GM18526 (cell line): ENCODE measurements around the gene KCNQ5.

Source experiments
- POLR2A ChIP-seq: IDR thresholded peaks from 3 replicates; pipeline ENCODE4 v1.6.1; 2011; ENCODE audit not compliant: insufficient read length; ENCODE audit errors: extremely low read depth

The KCNQ5 gene

DNA sequence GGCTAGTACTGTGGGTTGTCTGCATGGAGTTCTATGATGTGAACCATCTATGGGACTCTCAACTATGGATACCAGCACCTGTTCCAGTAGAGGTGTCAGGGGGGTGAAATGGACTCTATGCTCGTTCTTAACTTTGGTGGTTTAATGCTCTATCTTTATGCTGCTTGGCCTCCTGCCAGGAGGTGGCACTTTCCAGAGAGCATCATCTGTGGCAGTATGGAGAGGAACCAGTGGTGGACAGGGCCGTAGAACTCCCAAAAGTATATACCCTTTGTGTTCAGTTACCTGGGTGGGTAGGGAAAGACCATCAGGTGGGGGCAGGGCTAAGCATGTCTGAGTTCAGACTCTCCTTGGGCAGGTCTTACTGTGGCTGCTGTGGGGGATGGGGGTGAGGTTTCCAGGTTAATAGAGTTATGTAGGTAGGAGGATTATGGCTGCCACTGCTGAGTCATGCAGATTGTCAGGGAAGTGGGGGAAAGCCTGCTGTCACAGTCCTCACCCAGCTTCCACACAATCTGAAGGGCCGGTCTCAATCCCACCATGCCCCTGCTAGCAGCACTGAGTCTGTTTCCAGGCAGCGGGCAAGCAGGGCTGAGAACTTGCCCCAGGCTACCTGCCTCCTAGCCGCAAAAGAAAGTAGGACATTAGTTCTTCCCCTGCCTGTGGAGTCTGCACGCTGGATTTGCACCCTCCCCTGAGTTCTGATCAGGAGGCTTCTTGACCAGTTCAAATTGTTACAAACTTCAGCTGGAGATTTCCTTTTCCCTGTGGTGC, 284.0 kb downstream of the KCNQ5 start:
- no peak for TF ChIP-seq POLR2A

DNA sequence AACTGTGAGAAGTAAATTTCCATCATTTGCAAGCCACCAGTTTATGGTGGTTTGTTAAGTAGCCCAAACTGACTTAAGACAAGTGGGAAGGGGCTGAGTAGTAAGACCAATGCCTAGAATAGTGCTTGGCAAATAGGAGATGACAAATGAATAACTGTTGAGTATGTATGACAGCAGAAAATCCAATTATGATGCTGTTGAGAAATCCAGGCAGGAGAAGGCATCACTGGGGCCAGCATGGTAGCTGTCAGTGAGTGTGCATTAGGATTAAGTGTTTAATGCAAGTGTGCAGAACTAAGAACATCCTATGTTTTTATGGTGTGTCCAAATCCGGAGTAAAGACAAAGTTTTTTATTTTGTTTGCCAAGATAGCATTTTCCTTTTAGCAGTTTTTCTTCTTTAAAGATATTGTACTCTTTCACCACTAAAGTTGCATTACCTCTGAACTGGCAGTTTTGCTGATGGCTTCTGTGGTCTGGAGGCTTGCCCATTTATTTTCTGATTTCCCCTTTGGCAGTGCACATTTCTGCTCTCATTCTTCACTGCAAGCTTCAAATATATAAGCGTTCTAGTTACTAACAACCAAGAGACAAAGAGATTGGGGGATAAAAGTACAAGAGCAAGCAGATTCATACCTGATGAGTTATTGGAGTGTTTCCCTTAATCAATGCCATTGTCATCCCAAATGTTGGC, 289.7 kb downstream of the KCNQ5 start:
- TF ChIP-seq POLR2A = no peak

DNA sequence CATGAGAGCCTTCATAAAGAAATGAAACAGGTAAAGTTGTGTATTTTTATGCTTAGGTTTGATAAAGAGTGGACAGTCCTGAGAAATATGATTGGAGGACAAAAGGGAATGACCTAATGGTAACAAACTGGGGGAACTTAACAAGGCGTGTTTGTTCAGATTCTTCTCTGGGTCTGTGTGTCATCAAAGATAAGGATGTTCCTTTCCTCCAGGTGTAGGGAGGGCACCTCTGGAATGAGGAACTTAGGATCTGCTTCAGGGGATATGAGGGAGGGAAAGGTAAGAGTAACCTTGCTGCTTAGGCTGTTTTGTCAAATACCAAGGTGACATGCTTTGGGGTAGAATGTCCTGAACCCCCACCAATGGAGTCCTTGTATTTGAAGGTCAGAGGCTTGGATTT, 291.9 kb downstream of the KCNQ5 start:
- TF ChIP-seq POLR2A = no peak

DNA sequence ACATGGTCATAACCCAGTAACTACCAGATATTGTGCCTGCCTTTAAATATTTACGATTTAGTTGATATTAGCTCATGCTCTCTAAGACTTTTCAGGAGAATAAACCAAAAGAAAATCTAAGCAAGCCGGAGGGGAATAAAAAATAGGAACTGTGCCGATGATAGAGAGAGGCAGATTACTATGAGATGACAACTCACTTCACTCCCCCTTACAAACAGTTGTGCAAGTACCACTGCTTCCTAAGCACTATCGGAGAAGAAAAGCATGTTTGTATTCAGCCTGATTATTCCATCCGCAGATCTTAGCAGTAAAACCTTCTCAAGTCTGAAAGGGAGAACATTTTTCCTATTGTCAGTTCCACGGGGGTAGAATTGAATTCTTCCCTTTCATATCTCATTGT, 294.4 kb downstream of the KCNQ5 start:
- TF ChIP-seq POLR2A = no peak

DNA sequence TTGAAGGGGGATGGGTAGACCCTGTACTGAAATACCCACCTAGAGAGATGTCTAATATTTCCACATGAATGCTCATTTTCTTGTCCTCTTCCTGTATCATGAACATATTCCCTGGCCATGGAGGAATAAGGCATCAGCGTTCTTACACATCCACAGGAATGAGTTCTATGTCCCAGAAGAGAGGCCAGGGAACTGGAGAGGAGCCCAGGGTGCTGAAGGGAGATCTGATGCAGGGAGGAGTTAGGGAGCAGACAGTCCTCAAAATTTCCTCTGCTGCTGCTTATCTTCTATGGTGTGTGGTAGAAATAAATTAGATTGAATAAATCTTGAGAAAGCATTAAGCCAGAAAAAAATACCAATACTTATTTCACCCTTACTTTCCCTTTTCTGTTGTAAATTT, 295.0 kb downstream of the KCNQ5 start:
- no peak for TF ChIP-seq POLR2A

DNA sequence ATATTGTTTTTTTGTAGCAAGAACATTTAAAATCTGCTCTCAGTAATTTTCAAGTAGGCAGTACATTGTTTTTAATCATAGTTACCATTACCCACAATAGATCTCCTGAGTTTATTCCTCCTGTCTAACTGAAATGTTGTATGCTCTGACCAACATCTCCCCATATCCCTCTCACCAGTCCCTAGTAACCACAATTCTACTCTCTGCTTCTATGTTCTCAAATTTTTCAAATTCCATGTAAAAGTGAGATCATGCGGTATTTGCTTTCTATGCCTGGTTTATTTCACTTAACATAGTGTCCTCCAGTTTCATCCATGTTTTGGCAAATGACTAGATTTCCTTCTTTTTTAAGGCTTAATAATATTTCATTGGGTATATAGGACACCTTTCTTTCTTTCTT, 300.5 kb downstream of the KCNQ5 start:
- no peak for TF ChIP-seq POLR2A

DNA sequence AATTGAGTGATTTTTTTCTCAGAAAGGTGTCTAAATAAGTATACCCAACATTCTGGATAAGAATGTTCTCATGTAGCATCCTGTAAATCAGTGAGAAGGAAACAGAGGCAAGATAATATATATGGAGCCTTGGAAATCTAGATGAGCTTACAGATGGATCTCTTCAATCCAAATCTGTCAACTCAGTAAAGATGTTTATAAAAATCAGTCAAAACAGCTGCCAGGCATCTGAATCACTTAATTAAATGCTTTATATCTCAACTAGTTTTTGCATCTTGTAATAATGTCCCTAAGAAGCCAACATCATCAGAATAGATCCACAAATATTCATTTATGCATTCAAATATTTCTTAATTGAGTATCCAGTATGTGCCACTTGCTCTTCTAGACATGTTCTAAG, 303.3 kb downstream of the KCNQ5 start:
- no peak for TF ChIP-seq POLR2A

DNA sequence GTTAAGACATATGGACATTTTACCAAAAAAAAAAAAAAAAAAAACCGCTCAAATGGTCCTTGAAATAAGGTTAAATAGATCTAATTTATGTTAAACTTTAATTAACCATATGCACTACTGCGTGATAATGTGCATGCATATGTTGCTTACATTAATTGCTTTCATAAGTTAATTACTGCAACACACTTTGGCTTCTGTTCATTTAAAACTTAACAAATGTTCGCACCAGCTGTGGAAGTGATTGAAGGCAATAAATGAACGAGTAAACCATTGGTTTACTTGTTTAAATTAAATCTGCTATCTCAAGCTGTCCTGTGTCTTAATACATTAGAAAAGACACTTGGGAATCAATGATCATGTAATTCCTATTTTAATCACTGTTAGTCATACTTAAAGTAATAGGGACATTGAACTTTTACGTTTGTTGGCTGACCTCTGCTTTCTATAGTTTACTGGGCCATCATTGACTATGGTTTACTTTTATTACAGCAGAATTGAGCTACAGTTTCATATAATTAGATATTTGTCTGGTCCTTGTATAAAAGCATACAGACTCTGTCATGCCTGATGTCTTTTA, 308.8 kb downstream of the KCNQ5 start:
- no peak for TF ChIP-seq POLR2A

DNA sequence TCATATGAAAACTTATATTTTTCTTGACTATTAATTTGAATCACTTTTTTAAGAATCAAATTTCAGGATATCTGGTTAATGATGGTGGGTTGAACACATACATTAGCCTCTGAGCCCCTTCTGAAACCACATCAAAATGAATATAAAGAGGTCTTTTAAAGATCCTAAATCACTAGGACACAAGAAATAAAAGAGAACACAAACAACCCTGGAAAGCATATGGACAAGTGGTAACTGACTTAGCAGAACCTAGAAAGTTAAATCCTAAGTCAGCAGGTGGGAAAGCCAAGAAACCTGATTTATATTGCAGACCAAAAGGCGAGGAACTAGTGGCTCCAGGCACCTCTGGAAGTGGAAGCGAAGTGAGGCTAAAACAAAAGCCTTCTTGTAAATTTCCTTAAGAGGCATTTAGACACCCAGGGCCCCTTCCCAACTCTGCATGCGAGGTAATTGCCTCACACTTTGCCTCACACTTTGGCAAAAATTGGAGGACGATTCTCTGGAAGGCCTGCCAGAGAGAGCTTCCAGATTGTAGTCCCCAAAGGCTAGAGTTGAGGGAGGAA, 309.5 kb downstream of the KCNQ5 start:
- no peak for TF ChIP-seq POLR2A

DNA sequence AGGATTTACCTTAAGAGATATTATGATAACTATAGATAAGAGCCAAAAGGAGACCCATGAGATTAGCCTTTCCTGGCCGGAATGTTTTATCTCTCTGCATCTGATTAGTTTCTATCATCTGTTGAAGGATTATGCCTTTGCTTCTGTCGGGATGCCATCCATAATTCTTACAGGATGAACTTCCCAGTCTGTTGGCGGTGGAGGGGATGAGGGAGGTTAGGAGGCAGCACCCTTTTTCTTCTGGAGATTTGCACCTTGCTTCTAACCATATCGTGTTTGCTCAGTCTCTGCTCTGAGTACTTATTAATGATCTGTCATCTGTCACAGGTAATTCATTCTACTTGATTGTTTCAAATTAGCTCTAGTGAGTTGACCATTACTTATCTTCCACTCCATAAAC, 311.4 kb downstream of the KCNQ5 start:
- TF ChIP-seq POLR2A = no peak

DNA sequence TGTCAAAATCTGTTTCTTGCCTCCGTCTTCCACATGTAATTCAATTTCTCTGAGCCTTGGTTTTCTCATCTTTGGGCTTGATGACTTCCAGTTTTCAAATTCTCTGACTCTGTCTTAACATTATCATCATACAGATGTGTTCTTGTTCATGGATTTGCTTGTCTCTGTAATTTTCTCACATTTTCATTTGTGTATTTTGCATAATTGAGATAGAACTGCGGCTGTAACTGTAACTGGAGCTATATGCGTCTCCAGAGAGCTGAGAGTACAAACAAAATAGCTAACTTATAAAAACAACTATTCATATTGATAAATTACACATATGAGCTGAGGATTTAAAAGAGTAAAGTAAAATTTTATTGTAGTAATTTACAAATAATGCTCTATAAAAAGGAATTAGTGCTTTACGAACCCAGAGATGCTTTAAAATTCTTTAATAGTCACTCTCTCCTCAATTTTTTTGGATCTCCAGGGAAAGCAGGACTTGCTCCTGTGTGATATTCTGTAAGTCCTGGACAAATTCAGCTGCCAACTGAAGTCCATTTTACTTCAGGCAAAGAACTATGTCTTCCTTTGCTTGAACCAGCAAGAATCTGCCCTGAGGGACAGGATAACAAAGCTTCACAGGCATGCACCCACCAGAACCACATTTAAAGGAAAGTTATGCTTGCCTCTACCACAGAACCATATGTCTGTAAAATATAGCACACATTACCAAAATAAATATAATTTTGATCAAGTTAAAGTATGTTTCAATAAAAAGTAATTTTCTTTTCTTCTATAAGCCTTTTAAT, 315.1 kb downstream of the KCNQ5 start:
- TF ChIP-seq POLR2A = no peak

DNA sequence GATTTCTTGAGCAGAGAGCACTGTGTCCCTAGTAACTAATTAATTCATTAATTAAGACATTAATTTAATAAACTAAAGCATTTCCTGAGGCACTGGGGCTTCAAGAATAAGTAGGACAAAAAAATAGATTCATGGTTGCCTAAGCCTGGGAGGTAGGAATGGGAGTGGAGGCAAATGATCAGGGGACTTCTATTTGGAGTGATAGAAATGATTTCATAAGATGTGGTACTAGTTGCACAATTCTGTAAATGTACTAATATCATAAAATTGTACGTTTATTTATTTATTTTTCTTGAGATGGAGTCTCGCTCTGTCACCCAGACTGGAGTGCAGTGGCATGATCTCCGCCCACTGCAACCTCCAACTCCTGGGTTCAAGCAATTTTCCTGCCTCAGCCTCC, 316.2 kb downstream of the KCNQ5 start:
- no peak for TF ChIP-seq POLR2A

DNA sequence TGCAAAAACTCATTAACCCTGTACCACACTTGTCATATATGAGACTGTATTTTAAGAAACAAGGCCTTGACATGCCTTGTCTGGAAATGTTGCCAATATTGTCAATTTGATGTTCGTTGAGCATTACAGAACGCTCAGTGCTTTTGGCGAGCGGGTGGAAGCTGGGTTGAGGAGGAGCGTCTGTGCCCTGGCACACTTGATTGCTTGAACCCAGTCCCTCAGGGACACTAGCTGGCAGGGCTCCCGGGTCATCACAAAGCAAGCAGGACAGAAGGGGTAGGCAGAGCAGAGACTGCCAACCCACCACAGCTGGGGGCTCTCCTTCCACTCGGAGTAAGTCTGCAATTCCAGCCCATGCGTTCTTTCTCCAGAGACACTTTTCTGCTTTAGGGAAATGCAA, 317.1 kb downstream of the KCNQ5 start:
- TF ChIP-seq POLR2A = no peak

DNA sequence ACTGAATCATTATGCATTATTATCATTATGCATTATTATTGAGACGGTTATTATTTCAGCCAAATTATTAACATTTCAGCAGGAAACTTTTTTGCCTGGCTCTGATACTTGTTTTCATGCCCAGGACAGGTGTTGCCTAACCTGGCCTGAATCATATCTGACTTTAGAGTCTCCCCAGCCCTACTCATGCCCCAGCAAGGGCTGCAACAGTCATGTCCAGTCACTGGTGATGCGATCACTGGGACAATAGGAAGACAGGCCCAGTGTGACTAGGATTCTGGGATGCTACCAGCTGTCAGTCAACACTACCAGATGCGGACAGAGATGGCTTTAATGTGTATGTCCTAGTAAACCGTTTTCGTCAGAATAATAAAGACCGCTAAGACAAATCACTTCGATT, 318.4 kb downstream of the KCNQ5 start:
- TF ChIP-seq POLR2A = no peak

DNA sequence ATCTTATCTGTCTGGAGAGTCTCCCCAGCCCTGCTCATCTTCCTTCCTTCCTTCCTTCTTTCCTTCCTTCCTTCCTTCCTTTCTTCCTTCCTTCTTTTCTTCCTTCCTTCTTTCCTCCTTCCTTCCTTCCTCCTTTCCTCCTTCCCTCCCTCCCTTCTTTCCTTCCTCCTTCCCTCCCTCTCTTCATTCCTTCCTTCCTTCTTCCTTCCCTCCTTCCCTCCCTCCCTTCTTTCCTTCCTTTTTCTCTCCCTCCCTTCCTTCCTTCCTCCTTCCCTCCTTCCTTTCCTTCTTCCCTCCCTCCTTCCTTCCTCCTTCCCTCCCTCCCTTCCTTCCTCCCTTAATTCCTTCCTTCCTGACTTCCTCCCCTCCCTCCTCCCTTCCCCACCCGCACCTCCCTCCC, 319.4 kb downstream of the KCNQ5 start:
- TF ChIP-seq POLR2A = no peak
